Stimulated activated CD4-positive, alpha-beta T cell treated with anti-CD3 and anti-CD28 coated beads, Interleukin-2, amount 100 ng/mL, for 4 hours (primary cell): ENCODE measurements around the gene ASPSCR1.
"Not testable (repeated sequence)": the region's sequence is repeated elsewhere in the genome, so short reads cannot be mapped to it uniquely, and the experiment has no call there.

Experiments
- DNase-seq: peaks from one replicate; pipeline ENCODE4 v3.0.0-alpha.2; 2020; ENCODE audit warnings: low read depth

The ASPSCR1 gene

DNA sequence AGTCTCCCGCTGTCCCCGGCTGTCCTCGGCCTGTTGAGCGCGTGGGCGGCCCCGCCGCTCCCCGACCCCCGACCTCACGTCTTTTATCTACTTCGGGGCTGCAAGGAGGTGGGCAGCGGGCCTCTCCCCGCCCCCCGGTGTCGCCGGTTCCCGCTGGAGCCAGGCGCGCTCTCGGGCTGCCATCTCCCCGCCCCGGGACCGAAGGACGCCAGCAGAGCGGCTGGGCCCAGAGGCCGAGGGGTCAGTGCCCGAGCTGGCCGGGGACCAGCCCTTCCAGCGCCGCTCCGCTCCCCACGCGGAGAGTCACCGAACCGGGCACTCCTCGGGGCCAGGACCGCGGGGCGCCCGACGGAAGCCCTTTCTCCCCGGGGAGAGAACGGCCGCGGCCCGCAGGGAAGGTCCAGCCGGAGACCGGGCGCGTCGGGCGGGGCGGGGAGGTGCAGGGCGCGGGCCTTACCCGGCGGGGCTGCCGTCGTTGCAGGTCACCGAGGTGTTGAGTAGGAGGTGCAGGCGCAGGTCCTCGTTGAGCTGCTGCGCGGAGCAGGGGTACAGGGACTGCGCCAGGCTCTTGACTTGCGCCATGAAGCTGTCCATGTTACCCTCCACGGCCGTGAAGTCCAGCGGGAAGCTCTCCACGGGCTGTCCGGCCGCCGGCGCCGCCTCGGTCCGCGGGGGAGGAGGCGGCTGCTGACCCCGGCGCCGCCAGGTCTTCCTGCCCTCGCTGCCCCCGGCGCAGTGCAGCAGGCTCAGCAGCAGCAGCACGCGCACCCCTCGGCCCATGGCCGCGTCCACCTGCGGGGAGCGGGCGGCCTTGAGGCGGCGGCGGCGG is 17.1 kb upstream of the ASPSCR1 start:
- no peak for DNase-seq

DNA sequence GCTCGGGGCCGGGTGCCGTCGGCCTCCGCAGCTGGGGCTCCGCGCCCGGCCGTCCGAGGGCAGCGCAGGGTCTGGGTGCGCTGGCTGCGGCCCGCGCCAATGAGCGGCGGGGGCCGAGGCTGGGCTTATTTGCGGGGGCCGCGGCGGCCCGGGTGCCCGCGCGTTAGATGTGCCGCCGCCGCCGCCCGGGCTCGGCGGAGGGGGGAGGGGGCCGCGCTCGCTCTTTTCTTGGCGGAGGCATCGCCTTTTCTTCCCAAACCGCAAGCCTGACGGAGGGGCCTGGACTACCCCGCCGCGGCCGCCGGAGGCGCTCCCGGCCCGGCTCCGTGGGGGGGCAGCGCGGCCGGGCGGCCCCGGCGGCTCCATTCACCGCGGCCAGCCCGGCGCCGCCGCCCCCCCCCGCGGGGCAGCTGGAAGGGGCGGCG is 16.3 kb upstream of the ASPSCR1 start, which contains the start of gene NOTUM:
TSS of gene NOTUM (minus strand) at position 101 of the 425 bp plus-strand sequence. CDS start 278 bp downstream, outside the sequence.
- no peak for DNase-seq

DNA sequence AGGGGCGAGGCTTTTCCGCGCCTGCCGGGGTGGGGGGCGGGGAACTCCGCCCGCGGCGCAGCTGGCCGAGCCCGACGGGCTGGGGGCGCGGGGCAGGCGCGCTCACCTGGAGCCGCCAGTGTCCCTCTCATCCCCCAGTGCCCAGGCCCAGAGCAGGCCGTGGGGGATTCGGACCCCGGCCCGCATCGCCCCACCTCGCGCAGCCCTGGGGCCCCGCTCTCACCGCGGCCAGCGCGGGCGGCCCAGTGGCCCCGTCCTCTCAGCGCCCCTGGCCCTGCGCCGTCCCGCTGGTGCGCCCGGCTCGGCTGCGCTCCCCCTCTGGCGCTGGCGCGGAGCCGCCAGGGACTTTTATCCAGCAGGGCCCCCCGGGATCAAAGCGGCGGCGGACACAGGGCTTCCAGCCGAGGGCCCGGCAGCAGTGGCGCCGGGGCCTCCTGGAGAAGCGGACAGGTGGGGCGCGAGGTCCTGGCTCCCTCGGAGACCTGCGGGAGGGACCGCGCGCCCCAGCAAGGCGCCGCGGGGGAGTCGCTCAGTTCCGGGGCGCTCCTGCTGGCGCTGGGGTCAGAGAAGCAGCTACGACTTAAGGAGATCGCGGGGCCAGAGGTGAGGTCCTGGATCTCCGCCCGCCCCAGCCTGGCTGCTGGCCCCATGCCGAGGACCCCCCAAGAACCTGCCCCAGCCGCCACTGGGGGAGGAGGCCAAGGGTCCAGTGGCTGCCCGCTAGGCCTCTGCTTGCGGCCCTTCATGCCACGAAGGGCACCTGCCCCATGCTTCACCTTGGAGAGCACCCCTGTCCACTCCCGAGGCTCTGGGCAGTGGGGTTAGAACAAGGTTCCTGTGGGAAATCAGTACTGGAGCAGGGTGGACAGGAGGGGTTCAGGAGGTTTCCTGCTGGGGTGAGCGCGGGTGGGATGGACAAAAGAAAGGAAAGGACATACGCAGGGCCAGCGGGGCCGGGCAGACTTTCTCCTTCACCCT is 15.6 kb upstream of the ASPSCR1 start:
- no peak for DNase-seq

DNA sequence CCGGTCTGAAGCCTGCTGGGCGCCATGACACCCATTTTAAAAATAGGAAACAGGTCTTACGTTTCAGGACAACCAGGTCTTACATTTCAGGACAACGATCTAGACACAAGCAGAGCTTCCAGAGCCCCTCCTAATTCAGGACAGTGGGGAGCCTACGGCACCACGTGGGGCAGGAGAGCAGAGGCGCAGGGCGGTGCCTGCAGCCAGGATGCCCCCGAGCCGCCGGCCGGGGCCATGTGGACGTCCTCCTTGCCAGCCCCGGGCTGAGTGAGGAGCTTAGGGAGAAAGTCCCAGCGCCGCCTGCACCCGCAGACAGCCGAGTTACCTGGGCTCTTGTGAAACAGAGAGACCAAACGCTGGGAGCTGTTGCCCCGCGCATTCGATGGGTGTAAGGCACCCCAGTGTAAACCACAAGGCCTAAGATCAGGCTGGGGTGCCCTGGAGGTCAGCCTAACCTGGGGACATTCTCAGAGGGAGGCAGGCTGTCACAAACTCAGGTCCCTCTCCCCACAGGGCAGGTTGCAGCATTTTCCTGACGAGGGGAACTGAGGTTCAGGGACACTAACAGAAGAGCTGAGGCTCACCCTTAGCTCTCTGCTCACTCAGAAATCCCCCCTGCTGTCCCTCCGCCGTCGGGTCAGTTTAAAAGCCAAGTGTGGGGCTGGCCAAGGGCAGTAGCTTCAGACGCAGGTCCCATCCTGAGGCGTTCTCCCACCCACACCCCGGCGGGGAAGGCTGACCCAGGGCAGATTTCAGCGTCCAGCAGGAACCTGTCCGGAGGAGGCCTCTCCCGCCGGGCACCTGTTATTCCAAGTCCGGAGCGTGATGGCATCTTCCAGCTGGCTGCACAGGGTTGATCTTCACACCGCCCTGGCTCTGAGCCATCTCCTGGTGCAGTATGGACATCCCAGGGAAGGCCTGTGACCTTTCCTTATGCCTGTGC is 14.7 kb upstream of the ASPSCR1 start:
- no peak for DNase-seq

DNA sequence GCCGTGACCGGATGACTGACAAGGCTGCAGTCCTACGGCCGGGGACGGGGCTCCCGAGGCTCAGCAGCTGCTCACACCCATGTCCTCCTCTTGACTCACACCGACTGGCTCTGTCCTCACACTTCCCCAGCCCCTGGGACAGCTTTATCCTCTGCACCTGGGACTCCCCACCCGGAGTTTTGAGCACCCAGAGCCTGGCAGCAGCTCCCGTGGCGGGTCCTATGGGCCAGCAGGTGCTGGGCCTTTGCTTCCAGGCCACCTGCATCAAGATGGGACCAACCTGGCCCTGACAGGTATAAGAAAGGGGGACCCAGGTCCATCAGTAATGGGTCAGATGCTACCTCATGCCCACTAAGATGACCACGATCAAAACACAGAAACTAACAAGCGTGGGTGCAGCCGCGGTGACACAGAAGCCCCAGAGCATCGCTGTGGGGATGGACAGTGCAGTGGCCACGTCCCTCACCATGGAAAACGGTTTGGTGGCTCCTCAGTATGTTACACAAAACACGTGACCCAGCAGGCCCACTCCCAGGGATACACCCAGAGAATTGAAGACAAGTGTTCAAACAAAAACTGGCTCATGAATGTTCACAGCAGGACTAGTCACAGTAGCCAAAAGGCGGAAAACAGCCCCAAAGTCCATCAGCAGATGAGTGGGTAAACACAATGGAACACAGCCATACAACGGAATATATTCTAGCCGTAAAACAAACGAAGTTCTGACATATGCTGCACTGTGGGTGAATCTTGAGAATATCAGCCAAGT is 13.2 kb upstream of the ASPSCR1 start:
- no peak for DNase-seq

DNA sequence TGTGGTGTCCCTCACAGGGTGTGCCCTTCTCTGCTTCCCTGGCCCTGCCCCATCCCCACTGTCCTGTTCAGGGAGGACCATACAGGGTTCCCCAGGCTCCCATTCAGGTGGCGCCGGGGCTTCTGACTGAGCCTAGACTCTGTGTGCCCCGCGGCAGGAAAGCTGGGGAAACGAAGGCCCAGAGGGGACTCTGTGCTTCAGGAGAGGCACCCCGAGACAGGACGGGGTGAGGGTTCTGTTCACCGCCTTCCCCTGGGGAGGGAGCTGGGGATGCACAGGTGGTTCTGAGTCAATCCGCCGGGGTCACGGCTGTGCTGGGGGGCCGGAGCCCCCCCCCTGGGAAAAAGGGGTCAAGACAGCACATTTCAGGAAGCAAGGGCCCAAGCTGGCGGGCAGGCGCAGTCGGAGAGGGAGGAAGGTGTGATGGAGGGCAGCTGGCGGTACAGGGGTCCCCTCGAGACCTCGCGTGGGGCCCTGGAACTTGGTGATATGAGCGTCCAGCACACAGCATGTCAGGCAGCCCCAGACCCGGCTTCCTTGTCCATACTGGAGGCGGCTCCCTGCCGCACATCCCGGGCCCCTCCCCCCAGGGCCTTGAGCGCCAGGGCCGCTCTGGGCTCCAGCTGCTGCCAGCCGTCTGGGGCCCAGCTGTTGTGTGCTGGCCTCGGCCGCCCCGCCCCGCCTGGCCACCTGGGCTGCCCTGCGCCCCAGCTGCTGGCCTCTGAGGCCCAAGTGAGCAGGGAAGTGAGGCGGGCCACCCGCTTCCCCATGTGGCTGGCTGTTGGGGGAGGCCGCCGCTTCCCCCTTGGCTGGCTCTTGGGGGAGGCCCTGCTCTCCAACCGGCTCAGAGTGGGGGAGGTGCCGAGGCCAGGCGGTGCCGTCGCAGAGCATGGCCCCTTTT is 10.8 kb upstream of the ASPSCR1 start:
- DNase-seq: no peak

DNA sequence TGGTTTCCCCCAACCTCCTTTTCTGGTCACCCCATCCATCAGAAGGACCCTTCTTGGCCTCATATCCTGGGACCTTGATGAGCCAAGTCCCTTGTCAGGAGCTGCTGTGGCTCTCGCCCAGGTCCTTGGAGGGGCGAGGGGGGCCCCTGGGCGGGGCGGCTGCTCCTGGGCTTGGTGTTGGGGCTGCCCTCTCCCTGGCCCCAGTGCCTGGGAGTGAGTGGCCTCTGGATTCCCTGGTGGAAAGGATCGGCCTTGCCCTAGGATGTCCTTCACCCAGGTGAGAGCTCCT is 10.2 kb upstream of the ASPSCR1 start:
- no peak for DNase-seq

DNA sequence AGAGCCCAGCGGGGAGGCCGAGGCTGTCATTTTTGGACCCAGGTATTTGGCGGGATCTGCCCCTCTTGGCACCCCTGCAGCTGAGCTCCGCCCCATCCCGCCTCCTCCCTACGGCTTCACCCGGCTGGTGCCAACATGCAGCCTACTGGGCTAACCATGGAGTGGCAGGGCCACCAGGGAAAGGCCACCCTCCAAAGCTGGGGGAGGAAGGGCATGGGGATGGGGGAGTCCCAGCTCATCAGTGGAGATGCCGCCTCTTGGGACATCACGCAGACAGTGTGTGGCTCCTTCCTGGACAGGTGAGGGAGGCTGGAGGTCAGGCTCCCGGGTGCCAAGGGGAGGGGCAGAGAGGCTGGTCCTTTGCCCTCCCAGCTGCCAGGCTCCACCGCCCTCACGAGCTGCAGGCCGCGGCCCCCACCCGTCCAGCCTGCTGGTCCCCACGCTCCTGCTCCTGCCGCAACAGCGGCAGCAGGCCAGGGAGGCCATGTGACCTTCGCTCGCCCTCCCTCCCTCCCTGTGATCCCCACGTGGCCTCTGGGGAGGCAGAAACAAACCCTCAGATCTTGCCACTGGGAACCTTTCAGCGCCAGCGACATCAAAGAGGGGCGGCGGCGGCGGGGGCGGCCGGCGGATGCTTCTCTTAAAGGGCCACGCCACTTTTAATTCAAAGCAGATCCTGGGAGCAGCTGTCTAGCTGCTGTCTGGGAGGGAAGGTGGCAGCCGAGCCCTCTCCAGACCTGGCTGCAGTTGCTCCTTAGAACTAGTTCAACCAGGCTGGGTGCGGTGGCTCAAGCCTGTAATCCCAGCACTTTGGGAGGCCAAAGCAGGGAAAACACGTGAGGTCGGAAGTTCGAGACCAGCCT is 9.7 kb upstream of the ASPSCR1 start:
- DNase-seq: peak; percentile 86

DNA sequence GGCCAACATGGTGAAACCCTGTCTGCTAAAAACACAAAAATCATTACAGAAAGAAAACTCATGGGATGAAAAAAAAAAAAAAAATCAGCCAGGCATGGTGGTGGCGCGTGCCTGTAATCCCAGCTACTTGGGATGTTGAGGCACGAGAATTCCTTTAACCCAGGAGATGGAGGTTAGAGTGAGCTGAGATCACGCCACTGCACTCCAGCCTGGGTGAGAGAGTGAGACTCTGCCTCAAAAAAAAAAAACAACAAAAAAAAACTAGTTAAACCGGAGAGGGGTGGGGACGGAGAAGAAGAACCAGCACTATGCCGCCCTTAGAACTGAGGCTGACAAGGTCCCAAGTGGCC is 9.1 kb upstream of the ASPSCR1 start:
- DNase-seq: no peak

DNA sequence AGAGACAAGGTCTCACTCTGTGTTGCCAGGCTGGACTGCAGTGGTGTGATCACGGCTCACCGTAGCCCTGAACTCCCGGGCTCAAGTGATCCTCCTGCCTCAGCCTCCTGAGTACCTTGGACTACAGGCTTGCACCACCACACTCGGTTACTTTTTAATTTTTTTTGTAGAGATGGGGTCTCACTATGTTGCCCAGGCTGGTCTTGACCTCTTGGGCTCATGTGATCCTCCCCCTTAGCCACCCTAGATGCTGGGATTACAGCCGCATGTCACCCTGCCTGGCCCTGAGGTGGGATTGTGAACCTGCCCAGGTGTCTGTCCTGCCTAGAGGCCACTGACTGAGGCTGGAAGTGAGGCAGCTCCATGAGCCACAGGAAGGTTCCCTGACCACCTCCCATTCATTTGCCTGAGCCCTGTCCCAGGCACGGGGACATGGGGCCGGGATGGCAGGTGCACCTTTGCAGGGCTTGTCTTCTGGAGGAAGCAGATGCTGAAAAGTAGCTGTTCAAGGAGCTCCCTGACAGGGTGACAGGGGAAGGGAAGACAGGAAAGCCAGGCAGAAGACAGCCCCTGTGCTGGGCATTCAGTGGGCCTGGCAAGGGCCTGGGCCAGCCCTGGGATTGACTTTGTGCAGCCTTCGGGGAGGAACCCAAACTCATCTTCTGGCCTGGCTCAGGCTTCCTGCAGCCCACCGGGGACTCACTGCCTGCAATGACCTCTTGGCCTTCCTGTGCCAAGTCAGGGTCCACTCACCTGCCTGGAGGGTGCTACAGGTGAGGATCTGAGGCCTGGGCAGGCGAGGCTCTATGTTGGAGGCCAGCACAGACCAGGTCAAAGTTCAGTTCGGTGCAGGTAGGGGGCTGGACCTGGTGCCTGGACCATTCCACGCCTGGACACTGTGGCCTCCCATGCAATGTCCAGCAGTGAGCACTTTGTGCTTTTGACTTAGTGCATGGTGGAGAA is 8.3 kb upstream of the ASPSCR1 start:
- no peak for DNase-seq

DNA sequence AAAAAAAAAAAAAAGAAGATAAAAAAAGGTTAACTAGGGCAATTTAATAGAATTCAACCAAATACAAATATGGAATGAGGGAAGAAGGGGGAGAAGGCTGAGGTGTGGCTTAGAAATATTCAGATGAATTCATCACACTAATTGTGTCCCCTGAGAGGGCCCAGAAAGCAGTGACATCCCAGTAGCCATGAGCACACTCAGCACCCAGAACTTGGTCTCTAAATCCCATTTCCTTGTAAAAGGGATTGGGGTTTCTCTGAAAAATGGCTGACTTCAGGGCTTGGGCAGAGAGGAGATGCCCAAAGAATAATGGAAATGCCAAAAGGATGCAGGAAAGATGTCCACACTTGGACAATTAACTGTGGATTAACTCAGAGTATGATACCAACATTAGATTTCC is 4.0 kb upstream of the ASPSCR1 start:
- no peak for DNase-seq

DNA sequence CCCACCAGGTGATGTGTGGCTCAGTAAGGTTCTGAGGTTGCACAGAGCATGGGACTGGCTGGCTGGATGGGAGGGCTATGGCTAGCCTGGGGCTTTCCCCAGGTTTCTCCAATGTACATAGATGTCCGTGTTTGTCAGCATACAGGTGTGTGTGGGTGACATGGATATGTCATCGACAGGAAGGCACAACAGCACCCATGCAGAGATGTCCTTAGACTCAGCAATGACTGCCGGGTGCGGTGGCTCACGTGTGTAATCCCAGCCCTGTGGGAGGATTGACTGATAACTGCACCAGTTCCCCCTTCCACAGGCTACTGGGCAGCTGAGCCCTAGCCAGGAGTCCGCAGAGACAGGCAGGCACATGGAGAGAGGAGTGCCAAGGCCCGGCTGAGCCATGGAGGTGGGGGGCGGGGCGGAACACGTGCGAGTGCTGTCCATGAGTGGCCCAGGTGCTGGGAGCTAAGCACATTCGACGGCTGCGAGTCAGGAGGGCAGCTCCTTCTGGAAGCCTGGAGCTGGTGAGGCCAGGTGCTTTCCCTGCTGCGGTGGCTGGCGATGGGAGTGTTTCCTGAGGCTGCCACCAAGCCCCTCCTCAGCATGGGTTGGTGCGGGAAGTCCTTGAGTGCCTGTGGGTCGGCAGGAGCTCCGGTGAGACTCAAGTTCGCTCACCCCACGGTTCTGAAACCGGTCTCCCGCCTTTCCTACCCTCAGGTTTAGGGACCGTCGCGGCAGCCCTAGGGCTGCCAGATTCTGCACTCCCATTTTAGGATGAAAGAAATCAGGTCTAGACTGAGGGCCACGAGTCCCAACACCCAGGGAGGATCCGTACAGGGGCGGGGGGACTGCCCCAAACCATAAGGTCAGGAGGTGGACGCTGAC is 858 bp upstream of the ASPSCR1 start:
- peak; percentile 17 for DNase-seq

DNA sequence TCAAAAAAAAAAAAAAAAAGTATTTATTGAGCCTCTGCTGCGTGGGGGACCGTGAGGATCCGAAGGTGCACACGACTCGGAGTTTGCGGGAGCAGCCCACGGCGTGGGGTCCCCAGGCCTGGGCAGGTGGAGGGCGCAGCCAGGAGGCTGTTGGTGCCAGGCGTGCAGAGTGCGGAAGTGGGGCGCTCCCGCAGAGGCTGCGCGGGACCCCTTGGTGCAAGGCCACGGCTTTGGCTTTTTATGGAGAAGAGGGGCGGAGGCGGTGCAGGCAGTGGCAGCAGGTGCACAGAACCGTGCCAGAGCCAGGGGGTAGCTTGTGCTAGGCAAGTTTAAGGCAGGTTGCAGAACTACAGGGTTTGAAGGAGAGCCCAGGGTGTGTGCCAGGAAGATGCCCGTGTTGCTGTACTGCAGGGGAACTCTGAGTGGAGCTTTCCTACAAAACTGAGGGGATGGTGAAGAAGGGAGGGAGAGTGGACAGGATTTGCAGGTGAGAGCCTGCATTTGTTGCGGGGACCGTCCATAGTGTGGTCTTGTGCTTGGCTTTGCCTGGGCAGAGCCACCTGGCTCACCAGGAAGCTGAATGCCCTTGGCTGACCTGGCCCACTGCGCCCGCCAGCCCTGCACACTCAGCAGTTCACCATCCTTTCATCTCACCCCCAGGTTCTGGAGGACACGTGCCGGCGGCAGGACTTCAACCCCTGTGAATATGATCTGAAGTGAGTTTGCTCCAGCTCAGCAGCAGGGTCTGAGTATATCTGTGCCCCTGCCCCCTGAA is 1.3 kb downstream of the ASPSCR1 start:
- DNase-seq: no peak

DNA sequence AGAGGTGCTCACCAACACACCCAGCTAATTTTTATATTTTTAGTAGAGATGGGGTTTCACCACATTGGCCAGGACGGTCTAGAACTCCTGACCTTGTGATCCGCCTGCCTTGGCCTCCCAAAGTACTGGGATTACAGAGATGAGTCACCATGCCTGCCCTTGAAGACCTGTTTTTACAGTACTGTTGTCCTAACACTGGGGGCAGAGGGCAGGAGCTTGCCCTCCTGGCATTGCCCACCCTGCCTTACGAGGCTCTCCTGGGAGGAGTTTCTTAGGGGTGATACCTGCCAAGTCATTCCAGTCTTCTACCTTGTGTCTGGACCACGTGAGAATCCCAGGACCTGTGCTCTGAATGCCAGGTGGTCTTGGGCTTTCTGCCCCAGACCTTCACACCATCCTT is 2.7 kb downstream of the ASPSCR1 start:
- DNase-seq: no peak

DNA sequence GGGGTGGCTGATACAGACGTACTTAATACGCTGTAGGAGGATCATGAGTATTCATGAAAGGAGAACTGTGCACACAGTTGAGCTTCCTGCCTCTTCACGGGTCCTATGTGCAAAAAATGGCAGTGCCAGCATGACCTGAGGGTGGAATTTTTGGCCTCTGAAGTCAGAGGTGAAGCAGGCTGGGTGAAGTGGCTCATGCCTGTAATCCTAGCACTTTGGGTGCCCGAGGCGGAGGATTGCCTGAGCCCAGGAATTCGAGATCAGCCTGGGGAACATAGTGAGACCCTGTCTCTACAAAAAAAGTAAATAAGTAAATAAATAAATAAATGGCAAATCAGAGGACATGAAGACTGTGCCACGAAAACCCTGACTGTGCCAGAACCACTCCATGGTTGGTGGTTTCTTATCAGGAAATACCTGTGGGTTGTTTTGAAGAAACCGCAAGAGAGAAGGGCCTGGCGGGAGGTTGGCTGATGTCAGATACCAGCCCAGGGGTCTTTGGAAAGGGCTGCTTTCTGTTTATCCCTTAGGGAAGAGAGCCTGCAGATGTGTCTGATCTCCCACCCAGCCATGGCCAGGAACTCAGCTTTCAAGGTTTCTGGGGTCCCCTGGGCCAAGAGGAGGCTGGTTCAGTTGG is 3.4 kb downstream of the ASPSCR1 start:
- DNase-seq: no peak

DNA sequence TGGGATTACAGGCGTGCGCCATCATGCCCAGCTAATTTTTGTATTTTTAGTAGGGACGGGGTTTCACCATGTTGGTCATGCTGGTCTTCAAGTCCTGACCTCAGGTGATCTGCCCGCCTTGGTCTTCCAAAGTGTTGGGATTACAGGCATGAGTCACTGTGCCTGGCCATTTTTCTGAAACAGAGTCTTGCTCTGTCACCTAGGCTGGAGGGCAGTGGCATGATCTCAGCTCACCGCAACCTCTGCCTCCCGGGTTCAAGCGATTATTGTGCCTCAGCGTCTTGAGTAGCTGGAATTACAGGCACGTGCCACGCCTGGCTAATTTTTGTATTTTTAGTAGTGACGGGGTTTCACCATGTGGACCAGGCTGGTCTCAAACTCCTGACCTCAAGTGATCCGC is 4.1 kb downstream of the ASPSCR1 start:
- not testable (repeated sequence) for DNase-seq
